K562 (cell line): ENCODE results near the gene TACR1. TPM values are rescaled to one million over a fixed set of nuclear protein-coding genes. Genes with fewer than 3 reads are reported as not detected.

Source experiments
- ATAC-seq: fragments of 200-7000 bp; cut with Tn5 transposase; 3 replicates; pipeline ENCODE4 v1.9.1; 2020; ENCODE audit warnings: moderate library complexity
- BruUV-seq: library from RNA; stranded (reverse); fragments of 400-500 nt; replicated peaks from 2 replicates; lab custom pipeline; 2021; lab: Mats Ljungman, UMichigan
- CTCF ChIA-PET: fragments of 300-600 bp; formaldehyde crosslinking; extraction: SDS; loops from one replicate; lab custom pipeline; 2021; ENCODE audit warnings: low intra/inter-chr PET ratio; lab: Yijun Ruan, JAX
- POLR2A ChIA-PET: fragments of 300-600, 350-650 bp; sonication (Branson Sonifier 250); formaldehyde crosslinking; extraction: SDS; loops from one replicate; lab custom pipeline; 2021; ENCODE audit warnings: antibody characterized with exemption, inconsistent platforms; lab: Yijun Ruan, JAX
- DNase-seq, 4 experiments: peaks; one replicate each; pipeline versions ENCODE4 v3.0.0 to v3.0.0-alpha.2; 2011 to 2018; ENCODE audit warnings: low spot score in 3 of 4, mixed read lengths in 3 of 4; ENCODE audit errors: extremely low read depth in 1 of 4
- FAIRE-seq: peaks from 2 replicates; lab custom pipeline; 2011; peaks lifted over from hg19 to GRCh38; lab: Jason Lieb, UNC
- H2AFZ ChIP-seq: 2 replicates; pipeline ENCODE4 v1.6.0; 2011; ENCODE audit warnings: low read depth, low read length, control low read depth, inconsistent platforms
- H3K27ac ChIP-seq: fragments of 200-600 bp; 3 replicates; pipeline ENCODE4 v1.8.0; 2011; ENCODE audit warnings: low read depth, mild to moderate bottlenecking, control low read depth, inconsistent platforms, low read length, moderate library complexity, mixed read lengths; ENCODE audit errors: extremely low read depth
- H3K27me3 ChIP-seq, 2 experiments: fragments of 300-600 bp in 1 of 2; 2 replicates in 1 of 2; 3 replicates in 1 of 2; pipeline versions ENCODE4 v1.6.0 to v1.8.0; 2011; ENCODE audit warnings: inconsistent platforms in 2 of 2, low read length in 2 of 2, mild to moderate bottlenecking in 1 of 2, mixed read lengths in 1 of 2, moderate library complexity in 1 of 2; ENCODE audit not compliant: control insufficient read depth in 2 of 2, insufficient read depth in 2 of 2
- H3K36me3 ChIP-seq: fragments of 300-600 bp; 3 replicates; pipeline ENCODE4 v1.8.0; 2011; ENCODE audit warnings: mild to moderate bottlenecking, low read length, inconsistent platforms; ENCODE audit not compliant: control insufficient read depth, insufficient read depth
- H3K4me1 ChIP-seq, 2 experiments: fragments of 200-600 bp in 1 of 2; replicated peaks in 1 of 2; 2 replicates in 1 of 2; 3 replicates in 1 of 2; pipeline versions ENCODE4 v1.5.1 to v1.8.0; 2011; ENCODE audit warnings: inconsistent platforms in 2 of 2, low read length in 2 of 2, mild to moderate bottlenecking in 1 of 2, mixed read lengths in 1 of 2, moderate library complexity in 1 of 2; ENCODE audit not compliant: control insufficient read depth in 2 of 2, insufficient read depth in 2 of 2
- H3K4me2 ChIP-seq: 2 replicates; pipeline ENCODE4 v1.6.1; 2011; ENCODE audit warnings: low read length, control low read depth, inconsistent platforms, mixed read lengths; ENCODE audit not compliant: insufficient read depth
- H3K4me3 ChIP-seq: fragments of 200-600 bp; sonication (generic), shearing (Covaris generic); 2 replicates; pipeline ENCODE4 v1.5.1; 2016; ENCODE audit warnings: control low read depth, inconsistent platforms
- H3K79me2 ChIP-seq: fragments of 200-600 bp; 3 replicates; pipeline ENCODE4 v1.8.0; 2011; ENCODE audit warnings: low read length, inconsistent platforms; ENCODE audit not compliant: control insufficient read depth, insufficient read depth
- H3K9ac ChIP-seq, 2 experiments: 2 replicates each; pipeline versions ENCODE4 v1.6.0 to v1.6.1; 2011; ENCODE audit warnings: low read depth in 2 of 2, low read length in 2 of 2, control low read depth in 1 of 2, inconsistent platforms in 1 of 2, mild to moderate bottlenecking in 1 of 2, mixed read lengths in 1 of 2; ENCODE audit not compliant: insufficient read depth in 1 of 2
- H3K9me1 ChIP-seq: one replicate; pipeline ENCODE4 v1.6.0; 2011; ENCODE audit warnings: inconsistent platforms, mild to moderate bottlenecking, low read length, moderate library complexity; ENCODE audit not compliant: control insufficient read depth, insufficient read depth
- H3K9me3 ChIP-seq: replicated peaks from 2 replicates; pipeline ENCODE4 v1.5.1; 2011; ENCODE audit warnings: low read depth, low read length, inconsistent platforms; ENCODE audit not compliant: control insufficient read depth, insufficient read depth
- H4K20me1 ChIP-seq: replicated peaks from 2 replicates; pipeline ENCODE4 v1.6.1; 2011; ENCODE audit warnings: low read length, inconsistent platforms, mixed read lengths; ENCODE audit not compliant: control insufficient read depth, insufficient read depth
- CBFB ChIP-seq: sonication (generic); formaldehyde crosslinking; IDR thresholded peaks from 2 replicates; pipeline ENCODE4 v1.4.0; 2020; ENCODE audit warnings: mild to moderate bottlenecking, missing genetic modification reagents
- EP400 ChIP-seq: fragments of 450-650 bp; IDR thresholded peaks from 2 replicates; pipeline ENCODE4 v1.6.1; 2017; ENCODE audit warnings: antibody characterized with exemption, mild to moderate bottlenecking, moderate library complexity
- JUND ChIP-seq, 2 experiments: IDR thresholded peaks; 2 replicates in 1 of 2; 3 replicates in 1 of 2; pipeline ENCODE4 v1.6.1; 2011; ENCODE audit warnings: borderline replicate concordance in 2 of 2, low read depth in 2 of 2, low read length in 2 of 2, improper control_type of control experiment in 1 of 2, missing biosample characterization in 1 of 2, missing genetic modification characterization in 1 of 2, missing genetic modification reagents in 1 of 2
- MAFG ChIP-seq: fragments of 450-650 bp; conservative IDR thresholded peaks from 2 replicates; pipeline ENCODE4 v1.6.1; 2016; ENCODE audit warnings: missing genetic modification characterization, missing compliant biosample characterization
- NFE2 ChIP-seq: IDR thresholded peaks from 2 replicates; pipeline ENCODE4 v1.6.1; 2014; ENCODE audit warnings: antibody characterized with exemption, low read depth
- RBBP5 ChIP-seq: fragments of 200-600 bp; sonication (generic); IDR thresholded peaks from 2 replicates; pipeline ENCODE4 v1.6.1; 2012; ENCODE audit warnings: borderline replicate concordance, mild to moderate bottlenecking, low read length, control low read depth, inconsistent platforms; ENCODE audit not compliant: insufficient read depth, poor library complexity, severe bottlenecking
- RFX1 ChIP-seq: fragments of 450-650 bp; IDR thresholded peaks from 2 replicates; pipeline ENCODE4 v1.6.1; 2016; ENCODE audit warnings: mild to moderate bottlenecking, moderate library complexity
- SMARCC2 ChIP-seq: fragments of 450-650 bp; IDR thresholded peaks from 2 replicates; pipeline ENCODE4 v1.6.1; 2017; ENCODE audit warnings: antibody characterized with exemption, moderate library complexity, mild to moderate bottlenecking, low read depth
- SUPT5H ChIP-seq: fragments of 450-650 bp; IDR thresholded peaks from 2 replicates; pipeline ENCODE4 v1.6.1; 2016
- TRIM28 ChIP-seq: fragments of 450-650 bp; IDR thresholded peaks from 2 replicates; pipeline ENCODE4 v1.6.1; 2017
- ZNF316 ChIP-seq: fragments of 450-650 bp; IDR thresholded peaks from 2 replicates; pipeline ENCODE4 v1.6.1; 2016
- ZNF384 ChIP-seq: IDR thresholded peaks from 2 replicates; pipeline ENCODE4 v1.6.1; 2012; ENCODE audit warnings: low read depth, low read length, improper control_type of control experiment
- WGBS: fragments of 100-300 bp; shearing (Covaris generic); methylation state at CpG from one replicate; pipeline ENCODE4 v1.1.6; 2016; ENCODE audit warnings: low coverage, mixed read lengths; ENCODE audit not compliant: insufficient coverage; ENCODE audit errors: missing lambda C conversion rate; 5-methylcytosine and 5-hydroxymethylcytosine counted together
- in situ Hi-C: fragments of 300-500 bp; cut with MboI; formaldehyde crosslinking; loops from 4 replicates; pipeline ENCODE4 v1.15.0; 2018; ENCODE audit warnings: inconsistent platforms, mixed read lengths
- intact Hi-C: fragments of 100-400 bp; cut with micrococcal nuclease; formaldehyde crosslinking; loops from 2 replicates; pipeline ENCODE4 v1.14.2; 2022
- polyA plus RNA-seq, 8 experiments: library from polyadenylated mRNA; depleted of rRNA in 4 of 8; stranded (reverse) in 5 of 8; unstranded in 3 of 8; fragments of >200 nt; fragmentation: Nextera tagmentation in 2 of 8; fragmentation: Illumina TruSeq in 1 of 8; extraction: Ambion mirVana in 2 of 8; extraction: Trizol in 1 of 8; gene quantifications; 2 replicates each; pipeline versions ENCODE4 v1.2.1 to v1.2.3, GENCODE V29; 2011 to 2014; ENCODE audit warnings: inconsistent platforms in 1 of 8, missing spikeins in 1 of 8
- total RNA-seq, 7 experiments: library from RNA; depleted of rRNA in 6 of 7; stranded (reverse); fragments of >200 nt in 6 of 7; fragmentation: Illumina TruSeq in 2 of 7; extraction: Trizol in 2 of 7; gene quantifications; 2 replicates each; pipeline versions ENCODE4 v1.2.1 to v1.2.3, GENCODE V29; 2011 to 2021; ENCODE audit warnings: low replicate concordance in 1 of 7
- TF ChIP-seq, protein P1 (sequence below), 2 experiments: IDR thresholded peaks; 2 replicates each; pipeline ENCODE4 v1.6.1; 2011; ENCODE audit warnings: borderline replicate concordance in 1 of 2, control low read depth in 1 of 2, low read depth in 1 of 2, low read length in 1 of 2, mild to moderate bottlenecking in 1 of 2, mixed read lengths in 1 of 2, moderate library complexity in 1 of 2; ENCODE audit not compliant: insufficient read depth in 1 of 2, insufficient read length in 1 of 2, poor library complexity in 1 of 2, severe bottlenecking in 1 of 2; ENCODE audit errors: extremely low read depth in 1 of 2
- TF ChIP-seq, protein P2 (sequence below): fragments of 250-450 bp; sonication (Bioruptor Pico); IDR thresholded peaks from 2 replicates; pipeline ENCODE4 v1.8.0; 2021; ENCODE audit warnings: mild to moderate bottlenecking, moderate library complexity
- TF ChIP-seq, protein P3 (sequence below), 2 experiments: fragments of 450-650 bp in 1 of 2; sonication (generic) in 1 of 2; formaldehyde crosslinking in 1 of 2; IDR thresholded peaks in 1 of 2; conservative IDR thresholded peaks in 1 of 2; 2 replicates each; pipeline versions ENCODE4 v1.6.1 to v1.8.1; 2016 to 2023; ENCODE audit warnings: mild to moderate bottlenecking in 2 of 2, moderate library complexity in 2 of 2, inconsistent platforms in 1 of 2, missing genetic modification reagents in 1 of 2
- TF ChIP-seq, protein P4 (sequence below): fragments of 450-650 bp; IDR thresholded peaks from 2 replicates; pipeline ENCODE4 v1.6.1; 2017; ENCODE audit warnings: antibody characterized with exemption

The TACR1 gene
- total and polyA plus RNA-seq, 9 of the 15 experiments (the other 6 are each of a cell fraction or from before 2014, with no cell fraction given): not detected

DNA sequence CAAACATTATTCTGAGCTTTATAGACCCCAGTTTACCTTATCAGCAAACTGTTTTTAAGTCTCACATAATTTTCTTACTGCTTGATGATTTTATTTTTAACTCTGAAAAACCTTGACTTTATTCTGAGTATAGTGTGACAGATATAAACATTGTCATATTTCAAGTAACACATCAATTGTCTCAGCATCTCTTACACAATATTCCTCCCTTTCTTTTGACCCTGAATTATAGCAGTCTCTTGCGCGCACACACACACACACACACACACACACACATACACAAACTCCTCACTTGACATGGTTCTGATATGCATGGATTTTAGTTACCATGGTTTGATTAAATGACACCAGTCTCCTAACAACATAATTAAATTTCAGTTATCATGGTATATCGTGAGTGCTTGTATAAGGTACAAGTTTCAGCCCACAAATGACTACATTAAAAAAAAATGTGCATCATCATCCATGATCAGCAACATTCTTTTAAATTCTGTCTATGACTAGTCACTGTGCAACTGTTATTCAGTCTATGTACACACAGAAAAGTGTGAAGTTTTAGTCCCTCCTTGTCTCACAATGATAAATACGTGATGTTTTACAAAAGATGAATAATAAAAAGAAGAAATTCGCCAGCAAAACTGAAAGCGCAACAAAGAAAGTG lies 39.5 kb upstream of the TACR1 start:
- ATAC-seq (no peak), FAIRE-seq (no peak), DNase-seq (no peak)
- Histone ChIP-seq H3K27ac (no peak overlapping the region), H4K20me1 (no peaks in the 10 kb centered on the region), H3K4me2 (no peak overlapping the region), H2AFZ (no peak overlapping the region), H3K4me1 (no peaks in the 10 kb centered on the region; a peak in 1 of 5 replicates), H3K9me3 (no peaks in the 10 kb centered on the region), H3K9ac (no peak overlapping the region), H3K4me3 (no peak overlapping the region), H3K79me2 (no peaks in the 10 kb centered on the region), H3K36me3 (no peaks in the 10 kb centered on the region), H3K27me3 (peaks cover 0 to 8% of the 10 kb centered on the region in 2 experiments; a peak in 3 of 5 replicates), H3K9me1 (no peaks in the 10 kb centered on the region)
- CTCF ChIA-PET: no interaction called here
- POLR2A ChIA-PET: no interaction called here
- in situ Hi-C loops (no loop called here), intact Hi-C loops (no loop called here)
- no TSS peak for BruUV-seq
- WGBS: 14% methylated on average over 6 of the region's 6 CpGs
- TF ChIP-seq SUPT5H: no peak
- no peak for TF ChIP-seq CBFB (CRISPR knock-in tag)
- TF ChIP-seq, protein P1, sequence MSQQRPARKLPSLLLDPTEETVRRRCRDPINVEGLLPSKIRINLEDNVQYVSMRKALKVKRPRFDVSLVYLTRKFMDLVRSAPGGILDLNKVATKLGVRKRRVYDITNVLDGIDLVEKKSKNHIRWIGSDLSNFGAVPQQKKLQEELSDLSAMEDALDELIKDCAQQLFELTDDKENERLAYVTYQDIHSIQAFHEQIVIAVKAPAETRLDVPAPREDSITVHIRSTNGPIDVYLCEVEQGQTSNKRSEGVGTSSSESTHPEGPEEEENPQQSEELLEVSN (IDR thresholded peaks at IDR 0.05; ENCODE audit: borderline replicate concordance in 1 of 2, extremely low read depth in 1 of 2, insufficient read depth in 1 of 2, insufficient read length in 1 of 2, low read depth in 1 of 2, low read length in 1 of 2, poor library complexity in 1 of 2, severe bottlenecking in 1 of 2): no peak
- TF ChIP-seq ZNF316: peak; percentile 62
- 0 out of 2 replicates have a peak, but pooled peaks have one; percentile 32 for TF ChIP-seq NFE2
- TF ChIP-seq, protein P2, sequence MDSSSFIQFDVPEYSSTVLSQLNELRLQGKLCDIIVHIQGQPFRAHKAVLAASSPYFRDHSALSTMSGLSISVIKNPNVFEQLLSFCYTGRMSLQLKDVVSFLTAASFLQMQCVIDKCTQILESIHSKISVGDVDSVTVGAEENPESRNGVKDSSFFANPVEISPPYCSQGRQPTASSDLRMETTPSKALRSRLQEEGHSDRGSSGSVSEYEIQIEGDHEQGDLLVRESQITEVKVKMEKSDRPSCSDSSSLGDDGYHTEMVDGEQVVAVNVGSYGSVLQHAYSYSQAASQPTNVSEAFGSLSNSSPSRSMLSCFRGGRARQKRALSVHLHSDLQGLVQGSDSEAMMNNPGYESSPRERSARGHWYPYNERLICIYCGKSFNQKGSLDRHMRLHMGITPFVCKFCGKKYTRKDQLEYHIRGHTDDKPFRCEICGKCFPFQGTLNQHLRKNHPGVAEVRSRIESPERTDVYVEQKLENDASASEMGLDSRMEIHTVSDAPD (CRISPR knock-in tag): no peak
- TF ChIP-seq, protein P3, sequence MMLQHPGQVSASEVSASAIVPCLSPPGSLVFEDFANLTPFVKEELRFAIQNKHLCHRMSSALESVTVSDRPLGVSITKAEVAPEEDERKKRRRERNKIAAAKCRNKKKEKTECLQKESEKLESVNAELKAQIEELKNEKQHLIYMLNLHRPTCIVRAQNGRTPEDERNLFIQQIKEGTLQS (IDR thresholded peaks at IDR 0.05): peak; percentile 18; the same call in 1 of the 2 replicates
- TF ChIP-seq, protein P3 (CRISPR knock-in tag; conservative IDR thresholded peaks at IDR 0.05): no peak
- TF ChIP-seq, protein P4, sequence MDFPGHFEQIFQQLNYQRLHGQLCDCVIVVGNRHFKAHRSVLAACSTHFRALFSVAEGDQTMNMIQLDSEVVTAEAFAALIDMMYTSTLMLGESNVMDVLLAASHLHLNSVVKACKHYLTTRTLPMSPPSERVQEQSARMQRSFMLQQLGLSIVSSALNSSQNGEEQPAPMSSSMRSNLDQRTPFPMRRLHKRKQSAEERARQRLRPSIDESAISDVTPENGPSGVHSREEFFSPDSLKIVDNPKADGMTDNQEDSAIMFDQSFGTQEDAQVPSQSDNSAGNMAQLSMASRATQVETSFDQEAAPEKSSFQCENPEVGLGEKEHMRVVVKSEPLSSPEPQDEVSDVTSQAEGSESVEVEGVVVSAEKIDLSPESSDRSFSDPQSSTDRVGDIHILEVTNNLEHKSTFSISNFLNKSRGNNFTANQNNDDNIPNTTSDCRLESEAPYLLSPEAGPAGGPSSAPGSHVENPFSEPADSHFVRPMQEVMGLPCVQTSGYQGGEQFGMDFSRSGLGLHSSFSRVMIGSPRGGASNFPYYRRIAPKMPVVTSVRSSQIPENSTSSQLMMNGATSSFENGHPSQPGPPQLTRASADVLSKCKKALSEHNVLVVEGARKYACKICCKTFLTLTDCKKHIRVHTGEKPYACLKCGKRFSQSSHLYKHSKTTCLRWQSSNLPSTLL: no peak
- no peak for TF ChIP-seq SMARCC2
- TF ChIP-seq RBBP5: no peak
- peak; percentile 74 for TF ChIP-seq MAFG (tag)
- no peak for TF ChIP-seq RFX1
- TF ChIP-seq ZNF384: no peak
- TF ChIP-seq EP400: no peak
- TF ChIP-seq JUND (IDR thresholded peaks at IDR 0.05; ENCODE audit: borderline replicate concordance, low read depth, low read length): peak; percentile 12; the same call in 1 of the 2 replicates
- TF ChIP-seq JUND (tag; IDR thresholded peaks at IDR 0.05; ENCODE audit: borderline replicate concordance, low read depth, low read length): peak; percentile 22; the same call in 1 of the 3 replicates
- no peak for TF ChIP-seq TRIM28
